Tongue (tissue), 2 donors: ENCODE measurements around the gene ABHD1. TPM values are rescaled to one million over a fixed set of nuclear protein-coding genes. Genes with fewer than 3 reads are reported as not detected.
"Not testable (repeated sequence)": the region's sequence is repeated elsewhere in the genome, so short reads cannot be mapped to it uniquely, and the experiment has no call there.

Experiments used
- DNase-seq: peaks from one replicate; pipeline ENCODE4 v3.0.0-alpha.2; 2015
- total RNA-seq: library from RNA; depleted of rRNA; stranded (reverse); fragments of >200 nt; gene quantifications from one replicate; pipeline ENCODE4 v1.2.3, GENCODE V29; 2014

The ABHD1 gene
- total RNA-seq, 1 donor from 2014 or later, result 1.3 TPM

DNA sequence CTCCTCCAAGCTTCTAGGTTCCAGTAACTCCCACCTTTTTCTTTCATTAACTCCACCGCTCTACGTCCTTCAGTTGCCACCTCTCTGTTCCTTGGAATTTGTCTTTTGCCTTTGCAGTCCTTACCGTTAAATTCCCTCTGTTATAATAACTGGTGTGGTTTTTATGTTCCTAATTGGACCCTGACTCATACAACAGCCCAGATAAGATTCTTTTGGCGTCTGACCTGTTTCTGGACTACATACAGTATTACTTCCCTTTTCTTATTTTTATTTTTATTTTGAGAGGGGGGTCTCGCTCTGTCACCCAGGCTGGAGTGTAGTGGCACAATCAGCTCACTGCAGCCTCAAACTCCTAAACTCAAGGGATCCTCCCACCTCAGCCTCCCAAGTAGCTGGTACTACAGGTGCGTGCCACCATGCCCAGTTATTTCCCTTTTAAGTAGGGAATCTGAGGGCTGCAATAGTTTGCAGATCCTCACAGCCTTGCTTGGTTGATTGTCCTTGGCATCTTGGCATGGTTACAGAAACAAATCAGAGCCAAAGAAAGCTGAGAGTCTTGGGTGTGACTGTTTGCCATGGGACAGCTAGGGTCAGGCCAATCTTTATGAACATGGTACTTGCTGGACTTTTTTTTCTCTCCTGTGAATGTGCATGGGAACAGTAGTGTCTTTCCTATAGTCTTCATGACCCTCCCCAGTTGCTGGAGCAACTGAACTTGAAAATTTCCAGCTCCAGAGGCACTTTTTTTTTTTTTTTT is 47.1 kb downstream of the ABHD1 start:
- no peak for DNase-seq

- DNase-seq, result no peak
Observed at GRCh38 chr2:27171351-27171848, 47.8 kb downstream of the ABHD1 start.

- DNase-seq, result no peak
Observed at GRCh38 chr2:27174638-27175037, 51.0 kb downstream of the ABHD1 start.

GRCh38 chr2:27175330-27175729 is 51.7 kb downstream of the ABHD1 start:
- DNase-seq, result no peak

DNA sequence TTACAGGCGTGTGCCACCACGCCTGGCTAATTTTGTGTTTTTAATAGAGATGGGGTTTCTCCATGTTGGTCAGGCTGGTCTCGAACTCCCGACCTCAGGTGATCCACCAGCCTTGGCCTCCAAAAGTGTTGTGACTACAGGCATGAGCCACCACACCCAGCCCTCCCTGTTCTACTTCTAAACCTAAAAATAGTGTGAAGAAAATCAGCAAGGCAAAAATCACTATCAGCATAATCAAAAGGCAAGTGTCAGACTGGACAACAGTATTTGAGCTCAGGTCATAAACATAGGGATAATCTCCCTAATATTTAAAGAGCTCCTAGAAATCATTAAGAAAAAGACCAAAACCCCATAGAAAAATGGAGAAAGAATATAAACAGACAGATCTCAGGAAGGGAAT is 52.2 kb downstream of the ABHD1 start:
- DNase-seq, result not testable (repeated sequence)

DNA sequence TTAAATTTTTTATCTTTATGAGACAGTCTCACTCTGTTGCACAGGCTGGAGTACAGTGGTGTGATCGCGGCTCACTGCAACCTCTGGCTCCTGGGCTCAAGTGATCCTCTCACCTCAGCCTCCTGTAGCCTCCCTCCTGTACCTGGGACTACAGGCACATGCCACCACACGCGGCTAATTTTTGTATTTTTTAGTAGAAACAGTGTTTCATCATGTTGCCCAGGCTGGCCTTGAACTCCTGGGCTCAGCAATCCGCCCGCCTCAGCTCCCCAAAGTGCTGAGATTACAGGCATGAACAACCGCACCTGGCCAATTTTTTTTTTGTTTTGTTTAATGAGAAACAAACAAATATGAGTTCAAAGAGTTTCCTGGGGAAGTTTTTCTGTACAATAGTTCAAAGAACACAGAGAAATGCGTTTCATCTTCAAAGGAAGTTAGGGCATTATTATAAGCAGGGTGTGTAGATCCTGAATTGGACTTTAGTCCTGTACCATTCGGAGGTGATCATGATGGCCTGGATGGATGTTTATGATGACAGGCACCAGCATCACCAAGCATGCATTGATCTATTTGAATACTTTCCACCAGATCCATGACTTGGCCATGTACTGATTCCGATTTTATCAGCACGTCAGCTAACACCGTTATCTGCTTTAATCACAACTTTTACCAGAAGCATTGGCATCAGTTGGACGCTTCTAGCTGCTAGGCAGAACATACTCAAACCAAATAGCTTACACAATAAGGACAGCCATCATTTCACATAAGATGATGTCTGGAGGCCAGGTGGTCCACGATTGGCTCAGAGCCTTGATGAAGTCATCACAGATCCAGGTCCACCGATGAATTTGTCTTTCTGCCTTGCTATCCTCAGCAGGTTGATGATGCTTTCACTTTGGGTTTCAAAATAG is 54.1 kb downstream of the ABHD1 start:
- DNase-seq, result no peak

GRCh38 chr2:27178469-27178868 is 54.9 kb downstream of the ABHD1 start:
- no peak for DNase-seq

- no peak for DNase-seq
Observed at GRCh38 chr2:27179344-27180000, 55.9 kb downstream of the ABHD1 start.

Other genes with a start within 250 kb of the ABHD1 start
- 4.0 TPM for gene MAPRE3, start 153.2 kb upstream of the ABHD1 start, total RNA-seq
- 21.0 TPM for gene TMEM214, start 90.8 kb upstream of the ABHD1 start, total RNA-seq
- gene AGBL5, start 72.1 kb upstream of the ABHD1 start, total RNA-seq, result 8.9 TPM
- 209 TPM for gene OST4, start 52.2 kb upstream of the ABHD1 start, total RNA-seq
- 82.0 TPM for gene EMILIN1, start 45.2 kb upstream of the ABHD1 start, total RNA-seq
- 1.6 TPM for gene KHK, start 37.0 kb upstream of the ABHD1 start, total RNA-seq
- 1.6 TPM for gene CGREF1, start 4.7 kb upstream of the ABHD1 start, total RNA-seq
- 52.6 TPM for gene PREB, start 10.8 kb downstream of the ABHD1 start, total RNA-seq
- gene PRR30, start 15.6 kb downstream of the ABHD1 start, total RNA-seq, result not detected
- not detected for gene TCF23, start 25.2 kb downstream of the ABHD1 start, total RNA-seq
- gene ATRAID, start 88.2 kb downstream of the ABHD1 start, total RNA-seq, result 114 TPM
- 26.1 TPM for gene SLC5A6, start 88.5 kb downstream of the ABHD1 start, total RNA-seq
- 33.7 TPM for gene CAD, start 93.6 kb downstream of the ABHD1 start, total RNA-seq
- gene SLC30A3, start 139.2 kb downstream of the ABHD1 start, total RNA-seq, result not detected
- gene DNAJC5G, start 151.6 kb downstream of the ABHD1 start, total RNA-seq, result not detected
- gene TRIM54, start 158.6 kb downstream of the ABHD1 start, total RNA-seq, result 40.5 TPM
- gene UCN, start 184.6 kb downstream of the ABHD1 start, total RNA-seq, result not detected
- gene MPV17, start 199.3 kb downstream of the ABHD1 start, total RNA-seq, result 34.6 TPM
- 30.3 TPM for gene GTF3C2, start 232.9 kb downstream of the ABHD1 start, total RNA-seq
- 21.2 TPM for gene EIF2B4, start 246.5 kb downstream of the ABHD1 start, total RNA-seq
- 80.9 TPM for gene SNX17, start 246.8 kb downstream of the ABHD1 start, total RNA-seq